HG03354 (cell line): ENCODE data around the gene DUSP28.

Experiments
- ATAC-seq: cut with Tn5 transposase; IDR thresholded peaks from one replicate; pipeline ENCODE4 v1.9.1; 2021; ENCODE audit warnings: mild to moderate bottlenecking; ENCODE audit not compliant: unreplicated experiment, poor library complexity, severe bottlenecking

The DUSP28 gene

DNA sequence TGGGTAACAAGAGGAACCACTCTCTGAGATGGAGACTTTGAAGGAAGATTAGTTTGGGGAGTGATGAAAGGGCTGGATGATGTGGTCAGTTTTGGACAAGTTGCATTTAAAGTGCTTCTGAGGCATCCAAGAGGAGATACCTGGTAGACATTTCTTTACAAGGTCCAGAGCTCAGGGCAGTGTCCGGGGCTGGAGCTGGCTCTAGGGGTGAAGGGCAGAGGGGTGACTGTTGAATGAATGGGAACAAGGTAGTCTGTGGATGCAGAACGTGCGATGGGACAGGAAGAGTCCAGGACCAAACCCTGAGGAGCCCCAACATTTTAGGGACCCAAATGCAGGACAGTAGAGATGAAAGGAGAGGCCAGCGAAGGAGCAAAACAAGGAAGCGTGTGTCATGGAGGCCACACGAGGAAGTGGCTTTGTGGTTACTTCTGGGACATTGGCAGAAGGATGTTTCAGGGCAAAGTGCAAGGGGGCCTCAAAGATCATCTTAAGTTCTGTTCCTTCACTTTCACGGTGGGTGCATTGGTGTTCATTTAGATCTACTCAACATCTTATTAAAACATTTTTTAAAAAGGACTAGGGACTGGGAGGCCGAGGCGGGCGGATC, 51.5 kb downstream of the DUSP28 start:
- no peak for ATAC-seq
